ENCODE measurements around the gene KDF1.

Gene KDF1

GRCh38 chr1:26959722-26960624 is at the start of gene KDF1:
Gene KDF1, minus strand, starts transcription at chr1:26960468. Its CDS starts 8,088 bp downstream, at chr1:26952380.
- in situ Hi-C loops (cut with HindIII; ENCODE audit: low sequenced_read_pairs) = no loop called here
- H3K4me3 ChIP-seq (ENCODE audit: low read depth, low read length) = peak within 1 kb of the TSS; percentile 23
- DNase-seq (ENCODE audit: low read depth) = no peak
- no peak for TF ChIP-seq CTCF (IDR thresholded peaks at IDR 0.05; ENCODE audit: low read depth, low read length, missing control alignments)

GRCh38 chr1:27009601-27010197 is 49.4 kb upstream of the KDF1 start:
- no peak overlapping the region for H3K4me3 ChIP-seq (ENCODE audit: low read depth, low read length)
- no peak for DNase-seq (ENCODE audit: low read depth)
- no peak for TF ChIP-seq CTCF (IDR thresholded peaks at IDR 0.05; ENCODE audit: low read depth, low read length, missing control alignments)
- in situ Hi-C loops (cut with HindIII; ENCODE audit: low sequenced_read_pairs) = no loop called here

GRCh38 chr1:27007909-27008582 is 47.8 kb upstream of the KDF1 start:
- no peak overlapping the region for H3K4me3 ChIP-seq (ENCODE audit: low read depth, low read length)
- no peak for TF ChIP-seq CTCF (IDR thresholded peaks at IDR 0.05; ENCODE audit: low read depth, low read length, missing control alignments)
- in situ Hi-C loops (cut with HindIII; ENCODE audit: low sequenced_read_pairs) = no loop called here
- DNase-seq (ENCODE audit: low read depth) = no peak

- in situ Hi-C loops (cut with HindIII; ENCODE audit: low sequenced_read_pairs) = no loop called here
- H3K4me3 ChIP-seq (ENCODE audit: low read depth, low read length) = no peak overlapping the region
- no peak for DNase-seq (ENCODE audit: low read depth)
- no peak for TF ChIP-seq CTCF (IDR thresholded peaks at IDR 0.05; ENCODE audit: low read depth, low read length, missing control alignments)
Observed at GRCh38 chr1:27006683-27007082, 46.4 kb upstream of the KDF1 start.

GRCh38 chr1:27005648-27006496 is 45.6 kb upstream of the KDF1 start:
- no peak for TF ChIP-seq CTCF (IDR thresholded peaks at IDR 0.05; ENCODE audit: low read depth, low read length, missing control alignments)
- DNase-seq (ENCODE audit: low read depth) = no peak
- in situ Hi-C loops (cut with HindIII; ENCODE audit: low sequenced_read_pairs) = no loop called here
- H3K4me3 ChIP-seq (ENCODE audit: low read depth, low read length) = no peak overlapping the region

GRCh38 chr1:27005166-27005530 is 44.9 kb upstream of the KDF1 start:
- no peak overlapping the region for H3K4me3 ChIP-seq (ENCODE audit: low read depth, low read length)
- in situ Hi-C loops (cut with HindIII; ENCODE audit: low sequenced_read_pairs) = no loop called here
- no peak for TF ChIP-seq CTCF (IDR thresholded peaks at IDR 0.05; ENCODE audit: low read depth, low read length, missing control alignments)
- no peak for DNase-seq (ENCODE audit: low read depth)

Data from astrocyte of the cerebellum (primary cell).